GM12878 (cell line): ENCODE measurements around the gene SPI1. TPM values are rescaled to one million over a fixed set of nuclear protein-coding genes. Genes with fewer than 3 reads are reported as not detected.
A peak's percentile ranks its signal among the peaks of the same experiment; 100 is the strongest.

Experiments used
- E2F4 ChIP-seq: IDR thresholded peaks from 2 replicates; pipeline ENCODE4 v1.6.1; 2012; ENCODE audit warnings: low read depth, low read length, improper control_type of control experiment
- ELK1 ChIP-seq: IDR thresholded peaks from 2 replicates; pipeline ENCODE4 v1.6.1; 2012; ENCODE audit warnings: low read depth, low read length, improper control_type of control experiment
- RAD21 ChIP-seq: IDR thresholded peaks from 2 replicates; pipeline ENCODE4 v1.6.1; 2011; ENCODE audit warnings: mild to moderate bottlenecking, low read depth, low read length, moderate library complexity; ENCODE audit not compliant: insufficient read depth
- RFX5 ChIP-seq: IDR thresholded peaks from 2 replicates; pipeline ENCODE4 v1.6.1; 2011; ENCODE audit warnings: low read depth, low read length, improper control_type of control experiment
- SUZ12 ChIP-seq: fragments of 200-600 bp; sonication (generic); IDR thresholded peaks from one replicate; pipeline ENCODE4 v1.6.1; 2018; ENCODE audit warnings: antibody characterized with exemption, mild to moderate bottlenecking; ENCODE audit not compliant: unreplicated experiment
- YBX1 ChIP-seq: fragments of 450-650 bp; IDR thresholded peaks from 2 replicates; pipeline ENCODE4 v1.6.1; 2016; ENCODE audit warnings: antibody characterized with exemption
- YY1 ChIP-seq: IDR thresholded peaks from 2 replicates; pipeline ENCODE4 v1.6.1; 2011; ENCODE audit warnings: low read depth, mild to moderate bottlenecking, low read length
- ZNF384 ChIP-seq: IDR thresholded peaks from 2 replicates; pipeline ENCODE4 v1.6.1; 2012; ENCODE audit warnings: low read depth, mild to moderate bottlenecking, low read length, improper control_type of control experiment, borderline replicate concordance
- polyA plus RNA-seq, 11 experiments: library from polyadenylated mRNA; depleted of rRNA in 4 of 11; unstranded in 6 of 11; stranded (reverse) in 5 of 11; fragments of >200 nt; fragmentation: Nextera tagmentation in 4 of 11; fragmentation: Illumina TruSeq in 1 of 11; extraction: Ambion mirVana in 4 of 11; extraction: Trizol in 1 of 11; gene quantifications; 1 replicate in 1 of 11; 2 replicates in 10 of 11; pipeline versions ENCODE4 v1.2.1 to v1.2.3, GENCODE V29; 2011 to 2016; ENCODE audit warnings: inconsistent platforms in 2 of 11, missing spikeins in 2 of 11, low read depth in 1 of 11
- total RNA-seq, 4 experiments: library from RNA; depleted of rRNA in 3 of 4; stranded (reverse); fragments of >200 nt in 3 of 4; fragmentation: Illumina TruSeq in 1 of 4; extraction: Trizol in 1 of 4; gene quantifications; 2 replicates each; pipeline versions ENCODE4 v1.2.1 to v1.2.3, GENCODE V29; 2013 to 2021

SPI1 gene
- total and polyA plus RNA-seq, 10 of the 15 experiments (the other 5 are each of a cell fraction or from before 2014, with no cell fraction given) = 0.05 to 31.1 (median 9.7) TPM

- TF ChIP-seq ELK1 (no peak), YBX1 (no peak), ZNF384 (no peak), E2F4 (no peak), YY1 (peak; percentile 78), RFX5 (no peak), SUZ12 (no peak), RAD21 (peak; percentile 73)
- TF ChIP-seq, all 136 proteins: peak for 8
Observed at GRCh38 chr11:47411884-47412746, 33.8 kb upstream of the SPI1 start (continued).
